Activated T-cell treated with anti-CD3 and anti-CD28 coated beads, Interleukin-2, amount 50 U/mL, for 24 hours (primary cell): ENCODE measurements around the gene GPR55.

Experiments
- DNase-seq: peaks from one replicate; pipeline ENCODE4 v3.0.0-alpha.2; 2020
- H3K27ac Mint-ChIP-seq: 2 replicates; pipeline ENCODE4 v1.8.0; 2020; ENCODE audit warnings: mild to moderate bottlenecking, mixed read lengths
- H3K27me3 Mint-ChIP-seq: 2 replicates; pipeline ENCODE4 v1.8.0; 2020; ENCODE audit warnings: mixed read lengths
- H3K36me3 Mint-ChIP-seq: 2 replicates; pipeline ENCODE4 v1.8.0; 2020; ENCODE audit warnings: low read depth, mixed read lengths
- H3K4me1 Mint-ChIP-seq: 2 replicates; pipeline ENCODE4 v1.8.0; 2020; ENCODE audit warnings: low read depth, mixed read lengths
- H3K4me3 Mint-ChIP-seq: 2 replicates; pipeline ENCODE4 v1.8.0; 2020; ENCODE audit warnings: mild to moderate bottlenecking, moderate library complexity, mixed read lengths
- H3K9me3 Mint-ChIP-seq: 2 replicates; pipeline ENCODE4 v1.8.0; 2020; ENCODE audit warnings: mixed read lengths

Gene GPR55

GRCh38 chr2:230956827-230957755 lies 32.0 kb upstream of the GPR55 start:
- Mint-ChIP-seq H3K4me1 (peaks cover 57% of the 10 kb centered on the region), H3K36me3 (peaks cover 2% of the 10 kb centered on the region), H3K27ac (peak overlapping the region; percentile 92), H3K9me3 (no peaks in the 10 kb centered on the region), H3K27me3 (peaks cover 71% of the 10 kb centered on the region), H3K4me3 (peak overlapping the region; percentile 81)
- no peak for DNase-seq

DNA sequence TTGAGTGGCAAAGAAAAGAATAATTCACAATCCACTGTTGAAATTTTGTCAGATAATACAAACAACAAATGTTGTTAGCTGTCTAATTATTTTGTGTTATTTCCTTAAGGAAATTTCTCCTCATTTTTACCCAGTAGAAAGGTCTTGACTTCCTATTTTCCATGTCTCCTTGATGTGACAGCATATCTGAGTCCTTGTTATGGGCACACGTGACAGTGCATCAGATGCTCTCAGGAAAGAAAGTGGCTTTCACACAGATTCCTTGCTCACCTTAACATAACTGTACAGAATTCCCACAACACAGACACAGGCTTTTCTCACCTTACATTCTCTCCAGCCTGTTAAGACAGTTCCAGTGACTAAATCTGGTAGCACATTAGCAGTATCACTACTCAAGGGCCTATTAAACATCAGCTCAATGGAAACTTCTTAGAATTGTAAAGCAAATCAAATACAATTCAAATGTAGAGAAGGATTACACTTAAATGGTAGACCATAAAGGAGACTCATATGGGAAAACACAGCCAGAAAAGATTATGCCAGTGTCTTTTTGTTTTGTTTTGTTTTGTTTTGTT lies 30.2 kb upstream of the GPR55 start:
- Mint-ChIP-seq H3K9me3 (no peaks in the 10 kb centered on the region), H3K27ac (peak overlapping the region; percentile 10), H3K4me1 (peaks cover 67% of the 10 kb centered on the region), H3K27me3 (peaks cover 56% of the 10 kb centered on the region), H3K4me3 (no peak overlapping the region), H3K36me3 (peaks cover 2% of the 10 kb centered on the region)
- DNase-seq = no peak

DNA sequence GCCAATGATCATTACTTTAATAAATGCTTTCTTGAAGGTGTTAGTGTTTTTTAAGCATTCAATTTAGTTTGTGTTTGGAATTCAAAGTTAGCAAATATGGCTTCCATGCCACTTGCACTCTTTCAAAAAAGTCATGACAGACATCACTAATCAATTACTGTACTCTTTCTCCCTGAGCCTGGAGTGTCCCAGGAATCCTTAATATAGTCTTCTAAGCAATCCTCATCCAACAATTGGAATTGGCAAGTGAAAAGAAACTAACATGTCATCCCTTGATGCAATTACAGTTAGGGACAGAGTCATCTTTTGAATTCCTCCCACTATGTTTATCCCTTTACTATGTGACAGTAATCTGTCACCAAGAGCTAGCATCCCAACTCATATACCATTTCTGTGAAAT lies 29.7 kb upstream of the GPR55 start:
- no peak overlapping the region for H3K27ac Mint-ChIP-seq
- H3K9me3 Mint-ChIP-seq = no peaks in the 10 kb centered on the region
- H3K27me3 Mint-ChIP-seq = peaks cover 51% of the 10 kb centered on the region
- no peak for DNase-seq
- H3K4me1 Mint-ChIP-seq = peaks cover 69% of the 10 kb centered on the region
- H3K4me3 Mint-ChIP-seq = no peak overlapping the region
- peaks cover 2% of the 10 kb centered on the region for H3K36me3 Mint-ChIP-seq

DNA sequence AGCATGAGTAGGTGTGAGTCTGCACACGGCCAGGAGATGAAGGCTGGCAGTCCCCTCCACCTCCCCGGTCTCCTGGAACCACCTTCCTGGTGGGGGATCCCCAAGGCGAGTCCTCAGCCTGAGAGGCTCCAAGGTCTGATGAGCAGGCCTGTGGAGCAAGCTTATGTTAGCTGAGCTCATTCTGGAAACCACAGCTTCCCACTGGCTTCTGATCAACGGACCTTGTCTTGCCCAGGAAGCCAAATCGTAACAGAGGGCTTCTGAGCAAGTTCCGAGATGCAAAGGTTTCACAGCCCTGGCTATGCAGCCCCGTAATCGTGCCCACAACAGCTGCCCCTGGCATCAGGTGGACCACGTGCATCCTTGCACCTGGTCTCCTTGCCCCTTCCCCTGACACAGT lies 28.8 kb upstream of the GPR55 start:
- Mint-ChIP-seq H3K4me1 (peaks cover 71% of the 10 kb centered on the region), H3K36me3 (peaks cover 5% of the 10 kb centered on the region), H3K4me3 (no peak overlapping the region), H3K9me3 (no peaks in the 10 kb centered on the region), H3K27ac (no peak overlapping the region), H3K27me3 (peaks cover 46% of the 10 kb centered on the region)
- DNase-seq = no peak

- Mint-ChIP-seq H3K27me3 (peaks cover 37% of the 10 kb centered on the region), H3K27ac (no peak overlapping the region), H3K9me3 (no peaks in the 10 kb centered on the region), H3K36me3 (peaks cover 5% of the 10 kb centered on the region), H3K4me1 (peaks cover 64% of the 10 kb centered on the region), H3K4me3 (no peak overlapping the region)
- no peak for DNase-seq
These were observed 27.3 kb upstream of the GPR55 start for GRCh38 chr2:230952226-230952956.

DNA sequence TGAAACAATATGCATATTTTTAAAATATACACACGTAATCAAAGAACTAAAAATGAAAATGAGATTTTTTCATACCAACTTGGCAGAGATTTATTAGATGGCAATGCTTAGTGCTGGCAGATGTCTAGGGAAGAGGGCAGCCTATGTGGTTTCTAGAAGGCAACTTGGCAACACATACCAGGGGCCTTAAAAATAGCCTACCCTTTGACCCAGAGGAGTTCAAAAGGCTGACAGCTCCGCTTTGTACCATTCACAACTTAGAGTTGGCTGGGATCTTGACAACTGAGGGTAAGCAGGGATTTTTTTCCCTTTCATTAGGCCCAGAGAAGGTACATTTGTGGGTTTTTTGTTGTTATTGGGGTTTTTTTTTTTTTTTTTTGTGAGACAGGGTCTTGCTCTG lies 26.4 kb upstream of the GPR55 start:
- no peaks in the 10 kb centered on the region for H3K9me3 Mint-ChIP-seq
- no peak for DNase-seq
- no peak overlapping the region for H3K27ac Mint-ChIP-seq
- H3K36me3 Mint-ChIP-seq = peaks cover 2% of the 10 kb centered on the region
- H3K4me3 Mint-ChIP-seq = no peak overlapping the region
- peaks cover 61% of the 10 kb centered on the region for H3K4me1 Mint-ChIP-seq
- peaks cover 31% of the 10 kb centered on the region for H3K27me3 Mint-ChIP-seq

DNA sequence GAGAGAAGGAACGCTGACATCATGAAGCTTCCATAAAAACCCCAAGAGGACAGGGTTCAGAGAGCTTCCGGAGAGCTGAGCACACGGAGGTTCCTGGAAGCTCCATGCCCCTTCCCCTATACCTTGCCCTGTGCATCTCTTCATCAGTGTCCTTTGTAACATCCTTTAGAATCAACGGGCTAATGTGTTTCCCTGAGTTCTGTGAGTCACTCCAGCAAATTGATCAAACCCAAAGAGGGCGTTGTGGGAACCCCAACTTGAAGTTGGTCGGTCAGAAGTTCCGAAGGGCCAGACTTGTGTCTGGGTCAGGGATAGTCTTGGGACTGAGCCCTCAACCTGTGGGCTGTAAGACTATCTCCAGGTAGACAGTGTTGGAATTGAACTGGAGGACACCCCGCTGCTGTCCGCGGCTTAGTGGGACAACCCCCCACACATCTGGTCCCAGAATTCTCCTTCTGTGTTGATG lies 25.9 kb upstream of the GPR55 start:
- no peak for DNase-seq
- H3K4me1 Mint-ChIP-seq = peaks cover 65% of the 10 kb centered on the region
- no peaks in the 10 kb centered on the region for H3K9me3 Mint-ChIP-seq
- H3K4me3 Mint-ChIP-seq = no peak overlapping the region
- peak overlapping the region; percentile 71 for H3K27ac Mint-ChIP-seq
- peaks cover 31% of the 10 kb centered on the region for H3K27me3 Mint-ChIP-seq
- peaks cover 2% of the 10 kb centered on the region for H3K36me3 Mint-ChIP-seq

- Mint-ChIP-seq H3K27ac (peak overlapping the region; percentile 71), H3K4me1 (peaks cover 61% of the 10 kb centered on the region), H3K36me3 (peaks cover 5% of the 10 kb centered on the region), H3K4me3 (no peak overlapping the region), H3K27me3 (peaks cover 27% of the 10 kb centered on the region), H3K9me3 (no peaks in the 10 kb centered on the region)
- DNase-seq = no peak
These were observed 25.2 kb upstream of the GPR55 start for GRCh38 chr2:230949966-230950873.

DNA sequence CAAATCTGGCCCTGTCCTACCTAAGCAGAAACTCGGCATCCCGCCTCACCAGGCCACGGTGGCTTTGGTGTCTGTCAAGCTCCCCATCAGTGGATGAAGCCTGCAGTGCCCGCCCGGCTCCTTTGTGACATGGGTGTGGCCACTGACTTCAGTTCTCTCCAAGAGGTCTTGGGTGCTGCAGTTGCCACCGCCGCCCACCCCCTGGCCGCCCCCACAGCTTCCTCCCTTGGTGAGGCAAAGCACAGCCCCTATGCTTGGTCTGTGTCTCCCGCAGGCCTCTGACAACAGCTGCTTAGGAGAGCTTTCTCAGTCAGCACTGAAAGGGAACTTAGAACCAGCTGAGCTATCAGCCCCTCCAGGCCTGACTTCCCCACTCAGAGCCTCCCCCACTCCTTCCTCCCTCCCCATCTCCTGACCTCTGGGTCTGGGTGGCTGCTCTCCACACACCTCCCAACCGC lies 22.9 kb upstream of the GPR55 start:
- DNase-seq = no peak
- H3K36me3 Mint-ChIP-seq = peaks cover 7% of the 10 kb centered on the region
- peaks cover 12% of the 10 kb centered on the region for H3K27me3 Mint-ChIP-seq
- H3K4me3 Mint-ChIP-seq = peak overlapping the region; percentile 20
- no peak overlapping the region for H3K27ac Mint-ChIP-seq
- peaks cover 63% of the 10 kb centered on the region for H3K4me1 Mint-ChIP-seq
- no peaks in the 10 kb centered on the region for H3K9me3 Mint-ChIP-seq

DNA sequence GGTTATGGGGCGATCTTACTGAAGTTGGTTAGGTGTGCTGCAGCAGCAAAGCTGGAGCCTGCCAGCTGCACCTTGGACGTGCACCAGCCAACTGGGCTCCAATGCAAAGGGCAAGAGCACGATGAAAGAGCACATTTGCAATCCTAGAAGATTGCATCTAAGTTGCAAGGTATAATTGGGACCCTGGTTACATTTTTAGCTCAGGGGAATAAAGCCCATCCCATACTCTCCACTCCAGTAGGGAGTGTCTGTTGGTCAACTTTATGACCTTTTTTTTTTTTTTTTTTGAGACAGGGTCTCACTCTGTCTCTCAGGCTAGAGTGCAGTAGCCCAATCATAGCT lies 22.2 kb upstream of the GPR55 start:
- no peak overlapping the region for H3K4me3 Mint-ChIP-seq
- no peaks in the 10 kb centered on the region for H3K9me3 Mint-ChIP-seq
- peaks cover 64% of the 10 kb centered on the region for H3K4me1 Mint-ChIP-seq
- DNase-seq = no peak
- H3K27me3 Mint-ChIP-seq = peaks cover 10% of the 10 kb centered on the region
- H3K36me3 Mint-ChIP-seq = peaks cover 7% of the 10 kb centered on the region
- peak overlapping the region; percentile 2 for H3K27ac Mint-ChIP-seq

DNA sequence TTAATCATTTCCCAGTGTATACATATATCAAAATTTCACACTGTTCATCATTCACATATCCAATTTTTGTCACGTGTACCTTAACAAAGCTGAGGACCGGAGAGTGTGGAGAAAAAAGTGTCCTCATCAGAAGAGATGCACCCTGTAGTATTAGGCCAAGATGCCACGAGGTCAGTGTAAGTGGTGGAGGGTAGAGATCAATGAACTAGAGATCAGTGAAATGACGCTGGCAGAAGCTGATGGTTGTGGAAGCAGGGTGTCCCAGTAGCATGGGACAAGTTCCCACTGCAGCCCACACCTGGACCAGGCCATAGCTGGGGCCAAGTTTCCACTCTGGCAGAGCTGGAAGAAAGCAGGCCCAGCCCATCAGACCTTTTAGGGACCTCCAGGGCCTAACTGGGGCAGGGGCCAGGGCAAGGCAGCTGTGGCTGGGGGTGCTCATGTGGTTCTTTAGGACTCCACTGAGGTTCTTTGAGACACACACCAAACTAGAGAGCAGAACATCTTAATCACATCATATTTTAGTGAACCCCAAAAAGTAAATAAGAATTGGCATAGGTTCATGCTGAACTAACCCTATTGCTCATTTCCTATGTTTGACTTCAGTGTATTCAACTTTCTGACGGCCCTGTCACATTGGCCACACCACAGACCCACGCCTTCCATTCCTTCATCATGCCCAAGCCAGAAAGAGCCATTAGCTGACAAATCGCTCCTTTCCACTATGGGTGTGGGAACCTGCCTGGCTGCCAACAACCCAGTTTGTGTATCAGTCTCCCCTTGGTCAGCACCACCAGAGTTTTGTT lies 21.6 kb upstream of the GPR55 start:
- H3K27me3 Mint-ChIP-seq = peaks cover 10% of the 10 kb centered on the region
- H3K36me3 Mint-ChIP-seq = peaks cover 7% of the 10 kb centered on the region
- H3K9me3 Mint-ChIP-seq = no peaks in the 10 kb centered on the region
- DNase-seq = no peak
- H3K27ac Mint-ChIP-seq = peak overlapping the region; percentile 2
- peak overlapping the region; percentile 77 for H3K4me3 Mint-ChIP-seq
- peaks cover 64% of the 10 kb centered on the region for H3K4me1 Mint-ChIP-seq

DNA sequence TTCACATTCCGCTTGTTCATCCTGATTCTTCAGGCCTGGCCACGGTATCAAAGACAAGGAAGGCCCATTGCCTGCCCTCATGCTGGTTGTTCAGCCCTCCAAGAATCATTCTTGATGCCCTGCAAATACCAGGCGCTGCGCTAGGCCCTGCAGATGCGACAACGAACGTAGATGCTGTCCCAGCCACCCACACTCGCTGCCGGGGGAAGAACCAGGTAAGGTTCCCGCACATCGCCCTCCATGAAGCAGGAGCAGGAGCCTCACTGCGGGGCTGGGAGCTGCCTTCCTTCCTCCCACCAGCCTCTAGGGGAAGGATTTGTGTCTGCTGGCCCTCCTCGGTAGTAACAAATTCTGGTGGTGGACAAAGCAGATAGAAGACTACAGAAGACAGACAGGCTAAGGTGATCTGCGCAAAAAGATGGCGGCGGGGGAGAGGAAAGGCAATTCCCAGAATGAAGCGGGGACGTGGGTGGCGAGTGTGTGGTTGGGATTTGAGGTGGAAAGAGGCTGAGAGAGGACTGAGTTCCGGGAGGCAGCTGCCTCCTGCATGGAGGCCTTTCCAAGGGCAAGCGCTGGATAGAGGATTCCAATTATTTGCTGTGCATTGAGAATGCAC lies 19.8 kb upstream of the GPR55 start:
- DNase-seq = no peak
- Mint-ChIP-seq H3K4me1 (peaks cover 50% of the 10 kb centered on the region), H3K4me3 (peak overlapping the region; percentile 77), H3K36me3 (peaks cover 7% of the 10 kb centered on the region), H3K27me3 (peaks cover 10% of the 10 kb centered on the region), H3K9me3 (no peaks in the 10 kb centered on the region), H3K27ac (peak overlapping the region; percentile 85)

DNA sequence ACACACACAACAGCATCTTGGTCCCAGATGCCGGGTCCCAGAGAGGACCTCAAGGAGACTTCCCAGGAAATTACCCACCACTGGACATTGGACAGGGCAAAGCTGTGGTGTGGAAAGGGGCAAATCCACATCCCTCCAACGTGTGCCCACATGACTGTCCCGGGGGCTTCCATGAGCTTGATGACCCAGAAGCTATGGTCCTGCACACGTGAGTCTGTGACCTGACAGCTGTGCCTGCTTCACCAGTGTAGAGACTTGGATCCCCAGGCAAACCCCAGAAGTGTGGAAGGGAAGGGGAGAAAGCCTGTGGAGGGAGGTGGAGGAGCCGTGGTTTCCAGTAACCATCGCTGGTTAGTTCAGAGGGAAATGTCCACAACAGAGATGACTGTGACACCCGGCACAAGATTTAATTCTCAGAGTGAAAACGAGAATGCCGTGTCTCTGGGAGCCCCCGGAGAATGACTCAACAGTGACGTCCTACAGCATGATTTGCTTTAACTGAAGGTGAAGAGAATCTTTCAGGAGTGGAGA lies 19.1 kb upstream of the GPR55 start:
- peaks cover 4% of the 10 kb centered on the region for H3K36me3 Mint-ChIP-seq
- peak overlapping the region; percentile 85 for H3K27ac Mint-ChIP-seq
- H3K9me3 Mint-ChIP-seq = no peaks in the 10 kb centered on the region
- peaks cover 45% of the 10 kb centered on the region for H3K4me1 Mint-ChIP-seq
- DNase-seq = peak; percentile 60
- H3K4me3 Mint-ChIP-seq = peak overlapping the region; percentile 77
- H3K27me3 Mint-ChIP-seq = peaks cover 14% of the 10 kb centered on the region
